ENCODE data around the gene PKNOX1. TPM values are rescaled to one million over a fixed set of nuclear protein-coding genes. Genes with fewer than 3 reads are reported as not detected.
"Not testable (repeated sequence)": the region's sequence is repeated elsewhere in the genome, so short reads cannot be mapped to it uniquely, and the experiment has no call there.

Gene PKNOX1
- total RNA-seq, 1 donor from 2014 or later: 9.4 TPM

- DNase-seq: no peak
Observed at GRCh38 chr21:42956824-42957630, 17.3 kb upstream of the PKNOX1 start.

GRCh38 chr21:42958122-42958521 is 16.2 kb upstream of the PKNOX1 start:
- not testable (repeated sequence) for DNase-seq

DNA sequence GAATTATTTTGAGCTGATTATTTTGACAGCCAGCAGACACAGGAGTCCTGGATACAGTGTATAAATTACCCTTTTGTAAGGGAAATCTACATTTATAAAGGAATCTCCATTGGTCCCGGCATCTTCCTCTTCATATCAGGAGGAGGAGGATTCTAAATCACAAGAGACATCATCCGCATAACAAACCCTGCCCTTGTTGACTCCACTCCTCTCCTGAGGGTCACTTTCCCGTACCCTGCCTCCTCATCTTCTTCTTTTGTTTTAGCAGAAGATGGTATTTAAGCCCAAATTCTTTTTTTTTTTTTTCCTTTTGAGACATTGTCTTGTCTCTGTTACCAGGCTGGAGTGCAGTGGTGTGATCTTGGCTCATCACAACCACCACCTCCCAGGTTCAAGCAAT is 14.6 kb upstream of the PKNOX1 start:
- DNase-seq: no peak

DNA sequence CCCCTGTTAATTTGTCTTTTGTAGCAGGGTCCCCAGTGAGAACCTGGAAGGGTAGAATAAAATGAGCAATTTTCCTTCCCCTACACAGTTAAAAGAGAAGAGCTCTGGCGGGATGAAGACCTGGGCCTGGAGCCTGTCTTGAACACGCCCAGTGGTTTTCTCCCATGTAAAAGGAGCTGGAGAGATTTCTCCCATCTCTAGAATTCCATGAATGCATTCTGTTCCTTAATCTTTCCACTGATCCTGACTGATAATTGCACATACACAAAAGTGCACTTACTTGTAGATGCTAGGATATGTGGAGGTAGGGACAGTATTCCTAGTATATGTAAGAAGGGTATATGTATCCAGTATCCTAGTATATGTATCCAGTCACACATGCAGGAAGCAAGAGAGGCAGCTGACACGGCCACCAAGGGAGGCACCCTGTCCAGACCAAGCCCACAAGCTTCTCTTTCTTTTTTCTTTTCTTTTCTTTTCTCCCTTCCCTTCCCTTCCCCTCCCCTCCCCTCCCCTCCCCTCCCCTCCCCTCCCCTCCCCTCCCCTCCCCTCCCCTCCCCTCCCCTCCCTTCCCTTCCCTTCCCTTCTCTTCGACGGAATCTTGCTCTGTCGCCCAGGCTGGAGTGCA is 11.9 kb upstream of the PKNOX1 start:
- no peak for DNase-seq

DNA sequence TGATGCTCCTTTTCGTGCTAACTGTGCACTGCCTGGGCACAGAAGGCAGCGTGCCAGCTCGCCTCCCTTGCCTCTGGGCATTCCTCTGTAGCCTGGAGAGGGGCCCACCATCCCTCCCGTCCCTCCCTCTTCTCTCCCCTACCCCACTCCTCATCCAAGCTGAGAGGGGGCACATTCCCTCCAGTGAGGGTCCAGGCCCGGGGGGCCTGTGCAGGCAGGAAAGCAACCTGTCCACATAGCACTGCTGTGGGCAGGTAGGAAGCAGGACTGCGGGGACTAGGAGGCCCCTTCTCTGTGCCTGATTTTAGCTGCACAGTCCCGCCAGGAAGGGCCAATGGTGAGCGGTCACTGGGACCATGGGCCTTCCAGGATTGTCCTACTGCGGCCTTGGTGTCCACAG is 10.3 kb upstream of the PKNOX1 start:
- no peak for DNase-seq

DNA sequence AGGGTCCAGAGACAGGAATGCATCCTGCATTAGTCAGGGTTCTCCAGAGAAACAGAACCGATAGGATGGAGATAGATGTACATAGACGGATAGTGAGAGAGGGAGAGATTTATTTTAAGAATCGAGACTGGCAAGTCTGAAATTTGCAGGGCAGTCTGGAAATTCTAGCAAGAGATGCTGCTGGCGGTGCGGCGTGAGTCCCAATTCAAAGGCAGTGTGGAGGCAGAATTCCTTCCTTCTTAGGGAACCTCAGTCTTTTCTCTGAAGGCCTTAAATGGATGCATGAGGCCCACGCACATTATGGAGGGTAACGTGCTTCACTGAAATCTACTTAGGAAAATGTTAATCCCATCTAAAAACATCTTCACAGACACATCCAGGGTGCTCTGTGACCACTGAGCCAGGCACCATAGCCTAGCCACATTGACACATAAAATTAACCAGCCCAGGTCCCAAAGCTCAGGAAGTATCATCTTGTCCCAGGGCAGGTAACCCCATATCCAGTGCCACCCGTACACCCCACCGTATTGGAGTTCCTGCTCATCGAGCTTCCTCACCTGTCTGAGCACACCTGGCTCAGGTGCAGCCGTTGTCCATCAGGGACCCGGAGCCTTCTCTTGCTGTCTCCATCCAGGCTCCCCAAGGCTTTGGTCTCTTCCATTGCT is 9.7 kb upstream of the PKNOX1 start:
- no peak for DNase-seq

GRCh38 chr21:42965211-42965560 is 9.2 kb upstream of the PKNOX1 start:
- DNase-seq: no peak

- not testable (repeated sequence) for DNase-seq
Observed at GRCh38 chr21:42967616-42968015, 6.7 kb upstream of the PKNOX1 start.

DNA sequence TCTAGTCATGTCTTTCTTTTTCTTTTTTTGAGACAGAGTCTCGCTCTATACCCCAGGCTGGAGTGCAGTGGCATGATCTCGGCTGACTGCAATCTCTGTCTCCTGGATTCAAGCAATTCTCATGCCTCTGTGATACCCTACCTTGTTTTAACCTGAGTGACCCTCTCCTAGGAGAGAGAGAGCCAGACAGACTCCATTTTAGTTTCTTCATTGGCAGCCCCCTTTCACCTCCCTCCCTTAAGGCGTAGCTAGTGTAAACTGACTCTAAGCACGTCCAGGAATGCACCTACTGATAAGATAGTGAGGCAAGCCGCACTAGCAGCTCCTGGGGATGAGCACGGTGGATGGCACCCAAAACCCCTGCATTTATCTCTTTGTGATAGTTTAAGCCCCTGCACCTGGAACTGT is 5.2 kb upstream of the PKNOX1 start:
- no peak for DNase-seq

DNA sequence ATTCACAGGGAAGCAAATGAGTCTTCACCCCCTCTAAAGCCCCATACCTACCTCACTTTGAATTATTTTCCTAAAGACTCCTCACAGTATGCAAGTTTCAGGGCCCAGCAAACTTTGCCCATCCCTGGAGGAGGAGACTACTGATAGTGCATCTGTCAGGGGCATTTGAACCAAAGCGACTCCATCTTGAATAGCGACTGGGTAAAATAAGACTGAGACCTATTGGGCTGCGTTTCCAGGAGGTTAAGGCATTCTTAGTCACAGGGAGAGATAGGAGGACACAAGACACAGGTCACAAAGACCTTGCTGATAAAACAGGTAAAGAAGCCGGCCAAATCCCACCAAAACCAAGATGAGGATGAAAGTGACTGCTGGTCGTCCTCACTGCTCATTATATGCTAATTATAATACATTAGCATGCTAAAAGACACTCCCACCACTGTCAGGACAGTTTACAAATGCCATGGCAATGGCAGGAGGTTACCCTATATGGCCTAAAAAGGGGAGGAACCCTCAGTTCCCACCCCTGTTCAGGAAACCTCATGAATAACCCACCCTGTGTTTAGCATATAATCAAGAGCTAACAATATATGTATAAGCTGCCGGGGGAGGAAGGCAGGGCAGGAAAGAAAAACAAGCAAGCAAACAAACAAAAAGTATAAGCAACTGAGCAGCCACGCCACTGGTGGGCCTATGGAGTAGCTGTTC is 3.3 kb upstream of the PKNOX1 start:
- no peak for DNase-seq

DNA sequence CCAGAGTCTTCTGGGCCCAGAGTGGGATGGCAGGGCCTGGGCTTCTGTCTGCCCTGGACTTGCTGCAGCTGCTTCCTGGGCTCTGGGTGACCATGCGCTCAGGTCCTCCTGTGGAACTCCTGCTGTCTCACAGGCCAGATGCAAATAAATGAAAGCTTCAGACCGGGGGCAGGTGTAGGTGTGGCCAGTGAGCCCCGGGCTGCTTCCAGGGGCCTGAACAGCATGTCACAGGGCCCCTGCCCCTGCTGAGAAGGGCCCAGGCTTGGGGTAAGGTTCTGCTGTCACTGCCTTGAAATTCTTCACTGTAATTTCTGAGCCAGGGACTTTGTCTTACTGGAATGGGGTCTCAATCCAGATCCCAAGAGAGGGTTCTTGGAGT is 2.5 kb upstream of the PKNOX1 start:
- DNase-seq: no peak

- DNase-seq: peak; percentile 17
Observed at GRCh38 chr21:42973309-42973990, 912 bp upstream of the PKNOX1 start.

- DNase-seq: peak; percentile 82
Observed at GRCh38 chr21:42974832-42975820, 764 bp downstream of the PKNOX1 start.

GRCh38 chr21:42975886-42976608 is 1.7 kb downstream of the PKNOX1 start:
- no peak for DNase-seq

- DNase-seq: no peak
Observed at GRCh38 chr21:42980312-42981213, 6.2 kb downstream of the PKNOX1 start.

DNA sequence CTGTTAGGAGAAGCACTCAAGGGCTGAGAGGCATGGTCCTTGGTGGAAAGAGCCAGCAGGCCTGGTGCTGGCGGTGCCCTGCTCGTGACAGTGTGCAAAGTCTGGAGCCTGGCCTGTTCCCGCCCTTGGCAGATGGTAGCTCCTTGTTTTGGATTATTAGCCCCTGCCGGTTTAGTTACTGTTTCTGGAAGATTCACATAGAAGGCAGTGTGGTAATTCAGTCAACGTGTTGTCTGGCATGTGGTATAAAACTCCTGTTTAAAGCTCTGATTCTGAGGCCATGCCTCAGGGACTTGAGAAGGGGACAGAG is 6.8 kb downstream of the PKNOX1 start:
- peak; percentile 48 for DNase-seq

DNA sequence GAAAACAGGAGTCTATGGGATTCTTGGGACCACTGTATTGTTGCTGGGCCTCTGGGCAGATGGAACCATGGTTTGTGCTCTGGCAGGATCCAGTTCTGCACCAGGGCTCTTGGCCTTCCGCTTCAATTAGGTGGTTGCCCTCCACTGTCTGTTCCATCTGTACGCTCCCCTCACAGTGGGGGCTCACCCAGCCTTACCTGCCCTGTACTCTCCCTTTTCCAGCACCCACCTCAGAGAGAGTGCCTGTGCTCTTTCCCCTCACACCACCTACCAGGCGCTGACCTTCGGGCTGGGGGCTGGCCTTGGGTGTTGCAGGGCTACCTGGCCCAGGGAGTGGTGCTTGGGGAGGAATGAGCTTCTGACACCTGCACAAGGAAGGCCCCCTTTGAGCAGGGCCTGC is 7.5 kb downstream of the PKNOX1 start:
- no peak for DNase-seq

GRCh38 chr21:42983103-42983502 is 8.7 kb downstream of the PKNOX1 start:
- no peak for DNase-seq

GRCh38 chr21:42983869-42984268 is 9.5 kb downstream of the PKNOX1 start:
- DNase-seq: no peak
